NCI-H2029 treated with DMSO at 0.1 percent for 48 hours (cell line): ENCODE data around the gene TTLL11.
"Not testable (repeated sequence)": the region's sequence is repeated elsewhere in the genome, so short reads cannot be mapped to it uniquely, and the experiment has no call there.

Experiments
- DNase-seq: peaks from one replicate; lab custom pipeline; 2025; lab: John Stamatoyannopoulos, UW

The TTLL11 gene

DNA sequence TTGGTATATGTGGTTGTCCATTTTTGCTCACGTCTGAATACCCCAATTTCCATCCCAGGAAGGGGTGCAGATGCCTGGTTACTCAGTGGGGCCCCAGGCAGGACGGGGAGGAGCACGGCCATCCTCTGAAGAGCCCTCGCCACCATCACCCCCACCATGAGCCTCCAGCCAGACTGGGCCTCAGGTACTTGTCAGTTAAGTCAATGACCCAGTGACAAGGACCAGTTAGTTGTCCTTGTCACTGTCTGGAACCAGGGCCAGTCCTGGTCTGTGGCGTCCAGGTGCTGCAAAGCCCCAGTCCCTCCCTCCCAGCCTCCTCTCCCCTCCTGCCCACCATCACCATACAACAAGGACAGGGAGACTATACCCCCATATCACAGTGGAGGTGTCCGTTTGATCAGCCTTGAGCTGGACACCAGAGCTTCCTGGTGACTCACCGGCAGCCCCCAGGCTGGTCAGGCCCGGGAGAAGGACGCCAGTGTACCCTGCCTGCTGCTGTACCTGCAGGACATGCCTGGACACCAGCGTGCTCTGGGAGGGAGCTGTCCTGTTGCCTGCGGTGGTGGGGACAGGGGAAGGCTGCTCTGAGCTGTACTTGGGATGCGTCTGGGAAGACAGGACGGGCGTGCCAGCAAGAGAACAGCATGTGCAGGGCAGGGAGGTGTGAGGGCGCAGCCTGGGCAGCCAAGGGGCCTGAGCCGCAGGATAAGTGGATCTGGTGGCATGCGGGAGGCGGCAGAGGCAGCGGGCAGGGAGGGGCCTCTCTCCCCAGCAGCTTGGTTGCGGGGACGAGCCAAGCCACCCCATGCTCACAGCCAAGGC is 32.6 kb upstream of the TTLL11 start:
- DNase-seq: no peak

DNA sequence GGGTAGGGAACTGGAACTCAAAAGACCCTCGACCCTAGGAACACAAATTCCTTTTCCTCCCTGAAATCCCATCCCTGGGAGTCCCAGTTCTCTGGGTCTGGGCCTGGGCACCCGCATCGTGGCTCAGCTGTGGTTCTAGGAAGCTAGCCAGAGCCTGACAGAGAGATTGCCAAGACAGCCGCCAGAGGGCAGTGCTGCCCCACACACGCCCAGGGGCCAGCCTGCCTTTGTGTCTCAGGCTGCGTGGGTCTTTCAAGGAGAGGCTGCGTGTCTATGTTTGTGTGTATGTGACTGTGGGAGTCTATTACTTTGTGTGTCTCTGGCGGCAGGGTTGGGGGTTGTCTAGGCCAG is 32.0 kb upstream of the TTLL11 start:
- peak; percentile 35 for DNase-seq

DNA sequence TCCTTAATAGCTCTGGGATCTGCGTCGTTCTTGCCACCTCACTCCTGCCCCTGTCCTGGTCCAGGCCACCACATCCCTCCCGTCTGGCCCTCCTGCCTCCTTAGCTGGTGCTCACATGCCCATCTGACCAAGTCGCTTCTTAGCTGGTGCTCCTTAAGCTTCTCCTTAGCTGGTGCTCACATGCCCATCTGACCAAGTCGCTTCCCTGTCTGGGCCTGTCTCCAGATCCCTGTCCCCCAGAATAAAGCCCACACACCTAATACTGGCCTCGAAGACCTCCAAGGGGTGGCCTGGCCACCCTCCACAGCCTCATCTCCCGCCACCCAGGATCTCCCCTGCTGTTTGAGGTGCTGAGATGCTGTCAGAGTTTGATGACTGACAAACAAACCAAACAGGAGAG is 31.4 kb upstream of the TTLL11 start:
- no peak for DNase-seq

DNA sequence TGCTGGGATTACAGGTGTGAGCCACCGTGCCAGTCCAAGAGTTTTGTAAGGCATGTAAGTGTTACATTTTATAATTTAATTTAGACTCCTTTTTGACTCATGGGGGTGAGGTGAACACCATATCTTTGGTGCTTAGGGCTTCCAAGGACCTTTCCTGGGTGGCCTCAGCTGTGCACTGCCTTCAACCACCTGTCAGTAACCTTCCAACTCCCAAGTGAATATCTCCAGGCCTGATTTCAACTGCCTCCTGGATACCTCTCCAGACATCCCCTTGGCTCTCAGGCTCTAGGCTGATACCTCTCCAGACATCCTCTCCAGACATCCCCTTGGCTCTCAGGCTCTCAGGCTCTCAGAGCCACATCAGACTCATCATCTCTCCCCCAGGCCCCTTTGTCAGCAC is 30.9 kb upstream of the TTLL11 start:
- no peak for DNase-seq

DNA sequence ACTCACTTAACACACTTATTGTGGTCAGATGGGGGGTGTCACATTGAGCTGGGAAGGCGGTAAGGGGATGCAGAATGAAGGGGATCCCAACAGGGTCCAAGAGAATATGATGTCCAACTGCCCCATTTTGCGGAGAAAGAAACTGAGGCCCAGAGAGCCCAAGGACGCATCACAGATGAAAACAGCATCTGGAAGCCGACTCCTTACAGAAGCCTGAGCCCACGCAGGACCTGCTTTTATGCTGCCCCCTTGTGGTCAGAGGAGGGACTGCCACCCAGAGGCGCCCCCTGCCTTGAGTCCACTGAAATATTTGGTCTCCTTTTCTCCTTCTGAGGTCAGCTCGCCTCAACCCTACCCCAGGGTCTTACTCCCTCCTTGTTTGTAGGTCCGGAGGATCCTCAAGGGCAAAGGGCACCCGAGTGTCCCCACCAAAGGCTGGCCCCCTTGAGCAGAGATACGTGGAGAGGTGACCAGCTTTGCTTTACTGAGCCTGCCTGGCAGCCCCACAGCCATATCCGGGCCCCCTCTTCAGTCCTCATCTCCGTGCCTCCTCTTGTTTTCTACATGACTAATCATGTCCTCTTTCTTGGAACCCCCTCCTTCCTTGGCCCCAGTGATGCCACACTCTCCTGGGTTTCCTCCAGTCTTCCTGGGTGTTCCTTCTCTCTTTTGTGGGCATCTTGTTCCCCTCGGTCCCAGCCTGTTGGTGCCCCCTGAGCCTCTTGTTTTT is 30.0 kb upstream of the TTLL11 start:
- DNase-seq: peak; percentile 10

DNA sequence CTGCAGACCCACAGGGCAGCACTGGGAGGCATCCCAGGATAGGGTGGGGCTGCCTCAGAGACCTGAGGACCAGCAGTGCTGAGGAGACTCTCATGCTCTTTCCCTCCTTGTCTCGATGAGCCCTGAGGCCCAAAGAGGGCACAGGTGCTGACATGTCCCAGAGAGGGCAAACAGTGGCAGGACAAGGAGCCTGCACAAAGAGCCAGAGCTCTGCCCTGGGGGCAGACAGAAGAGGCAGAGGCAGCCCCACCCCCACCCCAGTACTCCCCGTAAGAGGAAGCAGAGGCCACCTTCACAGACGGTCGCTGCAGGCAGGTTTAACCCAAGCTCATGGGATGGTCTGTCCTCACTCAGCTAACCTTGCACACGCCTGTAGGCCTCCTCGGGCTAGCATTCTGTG is 29.4 kb upstream of the TTLL11 start:
- DNase-seq: no peak

DNA sequence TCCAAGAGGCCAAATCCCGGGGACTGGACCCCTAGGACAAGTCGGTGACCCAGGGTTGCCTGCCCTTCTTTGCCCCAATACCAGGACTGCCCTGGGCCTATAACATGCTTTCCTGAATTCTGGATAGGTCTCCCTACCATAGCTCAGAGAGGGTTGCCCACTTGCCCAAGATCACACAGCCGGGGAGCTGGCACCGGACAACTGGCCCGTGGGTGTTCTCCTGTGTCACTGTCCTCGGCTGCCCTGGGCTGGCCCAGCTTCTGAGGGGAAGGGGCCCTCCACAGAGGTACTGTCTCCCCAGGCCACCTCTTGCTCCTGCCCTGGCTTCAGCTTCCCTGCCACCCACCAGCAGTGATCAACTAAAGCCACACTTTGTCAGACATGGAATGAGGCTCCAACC is 28.8 kb upstream of the TTLL11 start:
- DNase-seq: no peak

DNA sequence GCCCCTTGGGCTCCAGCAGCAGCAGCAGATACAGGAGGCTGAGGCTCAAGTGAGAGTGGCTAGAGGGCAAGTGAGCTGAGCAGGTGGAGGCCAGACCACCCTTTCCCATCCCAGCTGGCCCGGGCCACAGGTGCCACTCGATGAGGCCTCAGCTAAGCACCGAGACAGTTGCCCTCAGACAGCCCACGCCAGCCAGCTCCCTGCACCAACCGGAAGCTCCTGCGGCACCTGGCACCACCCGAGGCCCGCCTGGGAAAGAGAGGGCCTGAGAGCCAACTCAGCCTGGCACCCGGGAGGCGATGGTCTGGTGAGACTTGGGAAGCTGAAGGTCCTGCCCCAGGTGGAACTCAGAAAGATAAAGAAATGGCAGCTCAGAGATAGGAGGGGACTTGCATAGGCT is 28.3 kb upstream of the TTLL11 start:
- no peak for DNase-seq

DNA sequence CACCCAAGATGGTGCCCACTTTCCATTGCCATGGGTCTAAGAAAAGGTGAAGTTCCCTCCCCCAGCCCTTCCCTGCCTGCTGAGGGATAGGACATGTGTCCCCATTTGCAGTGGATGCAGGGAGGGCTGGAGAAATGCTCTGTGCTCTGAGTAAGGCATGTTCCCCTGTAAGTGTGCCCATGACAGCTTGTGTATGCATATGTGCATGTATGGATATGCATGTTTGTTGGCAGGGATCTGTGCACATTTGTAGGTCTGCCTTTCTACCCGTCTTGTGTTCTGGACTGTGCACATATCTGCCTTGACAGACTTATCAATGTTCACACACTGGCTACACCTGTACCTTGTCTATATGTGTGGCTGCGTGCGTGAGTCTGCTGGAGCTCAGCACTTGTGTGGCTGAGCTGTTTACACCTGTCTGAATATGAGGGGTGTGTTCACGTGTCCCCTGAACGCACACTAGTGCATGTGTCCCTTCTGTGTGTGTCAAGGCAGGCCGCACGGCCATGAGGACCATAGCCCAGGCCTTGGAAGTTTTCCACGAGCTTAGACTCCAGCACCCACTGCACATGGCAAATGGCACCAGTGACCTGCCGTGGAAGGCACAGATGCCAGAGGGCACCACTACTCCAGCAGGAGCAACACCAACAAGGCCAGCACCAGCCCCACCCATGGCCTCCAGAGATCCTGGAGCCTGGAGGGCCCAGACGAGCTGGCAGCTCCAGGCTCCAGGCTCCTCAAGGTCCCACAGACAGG is 27.4 kb upstream of the TTLL11 start:
- DNase-seq: no peak

DNA sequence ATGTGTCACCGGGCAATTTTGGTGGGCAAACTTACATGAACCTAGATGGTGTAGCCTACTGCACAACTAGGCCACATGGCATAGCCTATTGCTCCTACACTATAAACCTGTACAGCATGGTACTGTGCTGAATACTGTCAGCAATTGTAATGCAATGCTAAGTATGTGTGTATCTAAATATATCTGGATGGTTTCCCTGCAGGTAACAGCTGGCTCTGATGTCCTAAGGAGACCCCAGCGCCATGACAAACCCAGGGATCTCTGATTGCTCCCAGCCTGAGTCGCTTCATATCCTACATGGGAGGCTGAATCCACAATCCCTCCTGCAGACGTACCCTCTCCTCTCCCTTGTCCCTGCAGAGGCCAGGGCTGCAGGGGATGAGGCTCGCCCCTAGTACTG is 26.6 kb upstream of the TTLL11 start:
- DNase-seq: no peak

DNA sequence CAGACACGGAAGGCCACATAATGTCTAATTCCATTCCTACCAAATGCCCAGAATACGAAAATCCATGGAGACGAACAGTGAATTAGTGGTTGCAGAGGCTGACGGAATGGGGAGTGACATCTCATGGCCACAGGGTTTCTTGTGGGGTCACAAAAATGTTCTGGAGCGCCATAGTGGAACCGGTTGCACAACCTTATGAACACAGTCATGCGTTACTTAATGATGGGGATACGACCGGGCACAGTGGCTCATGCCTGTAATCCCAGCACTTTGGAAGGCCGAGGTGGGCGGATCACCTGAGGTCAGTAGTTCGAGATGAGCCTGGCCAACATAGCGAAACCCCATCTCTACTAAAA is 26.0 kb upstream of the TTLL11 start:
- no peak for DNase-seq

DNA sequence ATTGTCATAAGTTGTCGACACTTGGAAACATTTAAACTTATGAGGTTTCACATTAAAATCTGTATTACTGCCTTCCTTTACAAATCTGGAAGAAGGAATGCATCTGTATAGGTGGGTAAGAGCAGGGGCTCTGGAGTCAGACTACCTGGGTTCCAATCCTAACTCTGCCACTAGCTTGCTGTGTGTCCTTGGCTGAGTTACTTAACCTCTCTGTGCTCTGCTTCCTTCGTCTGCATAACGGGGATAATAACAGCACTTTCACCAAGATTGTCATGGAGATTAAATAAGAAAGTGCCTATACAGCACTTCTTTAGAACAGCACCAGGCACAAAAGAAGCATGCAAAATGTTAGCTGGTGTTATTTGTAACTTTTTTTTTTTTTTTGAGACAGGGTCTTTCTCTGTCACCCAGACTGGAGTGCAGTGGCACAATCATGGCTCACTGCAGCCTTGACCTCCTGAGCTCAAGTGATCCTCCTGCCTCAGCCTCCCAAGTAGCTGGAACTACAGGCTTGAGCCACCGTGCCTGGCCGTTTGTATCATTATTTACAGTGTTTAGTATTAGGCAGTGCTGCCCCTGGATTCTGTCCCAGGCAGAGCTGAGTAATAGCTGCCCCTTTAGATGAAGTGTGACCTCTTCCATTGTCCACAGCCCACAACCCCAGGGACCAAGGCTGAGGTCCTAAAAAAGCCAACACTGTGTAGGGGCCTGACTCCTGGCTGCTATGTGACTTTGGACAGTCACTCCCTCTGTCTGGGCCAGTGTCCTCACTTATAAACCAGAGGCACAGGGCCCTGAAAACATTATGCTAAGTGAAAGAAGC is 25.4 kb upstream of the TTLL11 start:
- DNase-seq: no peak

DNA sequence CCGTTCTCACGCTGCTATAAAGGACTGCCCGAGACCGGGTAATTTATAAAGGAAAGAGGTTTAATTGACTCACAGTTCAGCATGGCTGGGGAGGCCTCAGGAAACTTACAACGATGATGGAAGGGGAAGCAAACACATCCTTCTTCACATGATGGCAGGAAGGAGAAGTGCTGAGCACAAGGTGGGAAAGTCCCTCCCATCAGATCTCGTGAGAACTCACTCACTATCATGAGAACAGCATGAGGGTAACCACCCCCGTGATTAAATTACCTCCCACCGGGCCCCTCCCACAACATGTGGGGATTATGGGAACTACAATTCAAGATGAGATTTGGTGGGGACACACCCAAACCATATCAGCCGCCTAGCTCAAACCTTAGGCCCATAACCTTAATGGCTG is 24.1 kb upstream of the TTLL11 start:
- not testable (repeated sequence) for DNase-seq

DNA sequence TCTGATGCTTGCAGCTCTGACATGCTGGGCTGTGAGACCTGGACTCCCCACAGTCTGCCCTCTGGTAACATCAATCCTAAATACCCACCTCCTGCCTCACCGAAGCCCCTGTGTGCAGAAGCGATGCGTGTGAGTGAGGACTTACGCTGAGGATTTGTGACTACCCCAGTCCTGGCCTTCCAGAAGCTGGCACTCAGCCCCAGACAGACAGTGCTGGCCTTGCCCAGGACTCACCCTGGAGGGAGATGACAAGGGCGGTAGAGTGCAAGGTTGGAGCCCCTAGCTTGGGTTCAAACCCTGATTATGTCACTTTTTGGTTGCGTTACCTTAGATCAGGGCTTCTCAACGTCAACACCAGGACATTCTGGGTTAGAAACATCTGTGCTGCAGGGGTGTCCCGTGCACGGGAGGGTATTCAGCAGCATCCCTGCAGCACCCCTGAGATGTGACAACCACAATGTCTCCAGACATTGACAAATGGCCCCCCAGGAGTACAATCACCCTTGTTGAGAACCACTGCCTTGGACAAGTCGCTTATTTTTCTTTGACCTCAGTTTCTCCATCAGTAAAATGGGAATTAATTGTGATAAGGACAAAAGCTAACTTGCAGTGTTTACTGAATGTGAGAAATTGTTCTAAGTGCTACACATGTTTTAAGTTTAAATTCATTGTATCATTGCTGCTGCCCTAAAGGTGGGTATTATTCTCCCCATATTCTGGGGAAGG is 23.5 kb upstream of the TTLL11 start:
- no peak for DNase-seq

DNA sequence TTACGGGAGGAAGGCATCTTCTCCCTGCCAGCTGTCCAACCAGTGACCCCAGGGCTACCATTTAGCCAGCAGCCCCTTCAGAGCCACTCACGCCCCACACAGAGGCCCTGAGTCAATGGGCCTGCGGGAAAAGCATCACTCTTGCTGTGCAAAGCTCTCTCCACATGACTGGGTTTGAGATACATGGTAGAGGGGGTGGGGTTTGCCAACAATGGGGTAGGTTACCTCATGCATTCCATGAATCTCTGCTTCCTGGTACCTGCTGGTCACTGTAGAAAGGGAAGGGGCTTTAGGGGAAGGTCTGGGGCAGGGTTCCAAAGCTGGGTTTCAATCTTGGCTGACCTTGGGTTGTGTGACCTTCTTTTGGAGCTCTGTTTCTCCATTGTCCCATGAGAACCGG is 22.9 kb upstream of the TTLL11 start:
- DNase-seq: no peak

DNA sequence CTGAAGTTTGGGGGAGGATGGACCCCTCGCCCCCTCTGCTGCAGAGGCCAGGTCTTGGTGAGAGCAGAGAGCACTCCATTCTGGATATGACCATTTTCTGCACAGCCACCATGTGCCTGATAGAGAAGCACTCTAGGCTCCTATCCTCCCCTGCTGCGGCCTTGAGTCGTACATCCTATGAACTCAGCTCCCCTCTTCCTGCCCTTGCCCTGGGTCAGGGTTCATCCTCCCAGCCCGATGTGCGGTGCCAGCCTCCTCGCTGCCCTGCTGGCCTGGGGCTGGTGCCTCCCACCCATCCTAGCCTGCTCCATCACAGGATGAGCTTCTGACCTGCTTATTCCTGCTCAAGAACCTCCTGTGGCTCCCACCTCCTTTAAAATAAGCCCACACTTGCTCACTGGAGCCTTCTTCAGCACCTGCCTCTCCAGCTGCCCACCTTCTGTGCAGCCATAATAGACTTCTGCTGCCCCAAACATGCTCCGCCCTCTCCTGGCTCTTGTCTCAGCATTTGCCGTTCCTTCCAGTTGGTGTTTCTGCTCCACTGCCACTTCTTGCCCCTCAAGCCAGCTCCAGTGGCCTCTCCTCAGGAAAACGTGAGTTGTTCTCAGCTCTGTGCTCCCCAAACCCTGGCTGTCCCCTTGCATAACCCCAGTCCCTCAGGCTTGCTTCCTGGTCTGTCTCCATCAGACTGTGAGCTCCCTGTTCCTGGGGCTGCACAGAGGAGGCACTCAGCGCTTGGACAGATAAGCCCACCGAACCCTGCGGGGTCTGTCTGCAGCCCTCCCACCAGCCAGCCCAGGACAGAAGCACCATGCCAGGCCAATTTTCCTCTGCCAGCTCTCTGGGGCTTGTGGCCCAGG is 22.3 kb upstream of the TTLL11 start:
- DNase-seq: no peak

DNA sequence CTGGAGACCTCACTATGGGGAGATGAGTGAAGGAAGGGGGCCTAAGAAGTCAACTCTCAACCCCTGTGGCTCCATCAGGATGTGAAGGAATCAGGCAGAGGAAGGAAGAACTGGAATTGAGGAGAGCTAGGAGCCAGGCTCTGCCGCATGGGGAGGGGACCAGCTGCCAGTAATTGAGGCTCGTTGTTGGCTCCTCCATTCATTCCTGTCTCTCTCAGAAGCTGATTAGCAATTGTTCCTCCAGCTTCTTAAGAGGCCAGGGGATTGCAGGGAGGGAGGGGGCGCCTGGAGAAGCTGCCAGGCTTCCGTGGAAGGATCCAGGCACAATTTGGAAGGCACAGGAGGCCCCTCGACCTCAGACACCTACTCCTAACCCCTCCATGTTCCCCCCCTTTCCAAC is 20.5 kb upstream of the TTLL11 start:
- no peak for DNase-seq

DNA sequence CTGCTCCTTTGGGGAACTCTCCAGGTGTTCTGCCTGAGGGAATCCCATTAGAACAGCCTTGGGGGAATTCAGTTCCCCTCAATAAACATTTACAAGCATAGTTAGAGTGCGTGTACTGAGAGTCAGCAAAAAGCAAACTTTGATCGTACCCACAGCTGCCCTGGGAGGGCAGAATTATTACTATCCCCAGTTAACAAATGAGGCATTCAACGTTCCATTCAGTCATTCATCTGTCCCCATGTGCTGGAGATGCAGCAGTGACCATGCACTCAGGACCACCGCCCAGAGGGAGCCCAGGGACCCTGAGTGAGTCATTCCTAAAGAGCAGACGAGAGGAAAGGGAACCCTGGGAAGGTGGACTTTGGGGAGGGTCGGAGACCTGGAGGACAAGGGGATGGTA is 19.1 kb upstream of the TTLL11 start:
- no peak for DNase-seq

DNA sequence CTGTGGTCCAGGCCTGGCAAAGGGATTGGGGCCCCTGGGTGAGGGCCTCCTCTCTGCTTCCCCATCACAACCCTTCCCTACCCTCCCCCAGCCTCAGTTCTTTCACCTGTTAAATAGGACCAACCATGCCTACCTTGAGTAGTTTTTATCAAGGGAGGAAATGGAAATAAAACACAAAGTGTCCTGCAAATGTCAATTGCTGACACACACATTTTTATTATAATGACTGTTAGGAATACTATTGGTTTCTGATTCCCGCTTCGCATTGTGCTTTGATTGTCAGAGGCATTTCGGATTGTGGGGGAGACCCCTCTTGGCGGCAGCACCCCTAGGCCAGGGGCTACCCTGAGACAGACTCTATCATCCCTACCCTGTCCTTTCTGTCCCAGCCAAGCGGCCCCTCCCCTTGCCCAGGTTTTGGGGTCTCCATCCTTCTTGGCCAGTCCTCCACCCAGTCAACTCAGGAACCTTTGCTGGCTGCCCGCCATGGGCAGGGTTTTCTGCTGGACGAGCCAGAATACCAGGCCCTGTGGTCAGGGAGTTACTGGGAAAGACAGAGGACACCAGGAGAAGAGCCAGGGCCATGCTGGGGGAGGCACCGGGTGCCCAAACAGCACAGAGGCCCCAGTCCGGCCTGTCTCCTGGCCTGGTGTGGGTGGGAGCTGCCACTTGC is 18.4 kb upstream of the TTLL11 start:
- DNase-seq: no peak
